Chondrocyte (in vitro differentiated cells): ENCODE results near the gene CD24. TPM values are rescaled to one million over a fixed set of nuclear protein-coding genes. Genes with fewer than 3 reads are reported as not detected.
"Not testable (repeated sequence)": the region's sequence is repeated elsewhere in the genome, so short reads cannot be mapped to it uniquely, and the experiment has no call there.

Experiments
- DNase-seq: peaks from one replicate; pipeline ENCODE4 v3.0.0; 2021; ENCODE audit warnings: mixed read lengths, low spot score
- H3K27ac Mint-ChIP-seq: one replicate; pipeline ENCODE4 v1.8.0; 2021; ENCODE audit warnings: mild to moderate bottlenecking, moderate library complexity, mixed read lengths; ENCODE audit not compliant: unreplicated experiment
- H3K27me3 Mint-ChIP-seq: 2 replicates; pipeline ENCODE4 v1.8.0; 2021; ENCODE audit warnings: low read depth, mixed read lengths
- H3K36me3 Mint-ChIP-seq: 2 replicates; pipeline ENCODE4 v1.8.0; 2021; ENCODE audit warnings: low read depth, mixed read lengths
- H3K4me1 Mint-ChIP-seq: 2 replicates; pipeline ENCODE4 v1.8.0; 2021; ENCODE audit warnings: low read depth, mild to moderate bottlenecking, mixed read lengths
- H3K4me3 Mint-ChIP-seq: one replicate; pipeline ENCODE4 v1.8.0; 2021; ENCODE audit warnings: mild to moderate bottlenecking, moderate library complexity, mixed read lengths; ENCODE audit not compliant: unreplicated experiment
- H3K9me3 Mint-ChIP-seq: 2 replicates; pipeline ENCODE4 v1.8.0; 2021; ENCODE audit warnings: low read depth, mixed read lengths
- total RNA-seq: library from RNA; stranded (reverse); gene quantifications from 3 replicates; pipeline ENCODE4 v1.2.1, GENCODE V29; 2021
- TF ChIP-seq, protein P1 (sequence below): fragments of 200-600 bp; sonication (generic); IDR thresholded peaks from 2 replicates; pipeline ENCODE4 v1.5.0; 2021; ENCODE audit warnings: antibody characterized with exemption, mild to moderate bottlenecking, moderate library complexity

CD24 gene
- total RNA-seq, 1 donor from 2014 or later: 2.8 TPM

DNA sequence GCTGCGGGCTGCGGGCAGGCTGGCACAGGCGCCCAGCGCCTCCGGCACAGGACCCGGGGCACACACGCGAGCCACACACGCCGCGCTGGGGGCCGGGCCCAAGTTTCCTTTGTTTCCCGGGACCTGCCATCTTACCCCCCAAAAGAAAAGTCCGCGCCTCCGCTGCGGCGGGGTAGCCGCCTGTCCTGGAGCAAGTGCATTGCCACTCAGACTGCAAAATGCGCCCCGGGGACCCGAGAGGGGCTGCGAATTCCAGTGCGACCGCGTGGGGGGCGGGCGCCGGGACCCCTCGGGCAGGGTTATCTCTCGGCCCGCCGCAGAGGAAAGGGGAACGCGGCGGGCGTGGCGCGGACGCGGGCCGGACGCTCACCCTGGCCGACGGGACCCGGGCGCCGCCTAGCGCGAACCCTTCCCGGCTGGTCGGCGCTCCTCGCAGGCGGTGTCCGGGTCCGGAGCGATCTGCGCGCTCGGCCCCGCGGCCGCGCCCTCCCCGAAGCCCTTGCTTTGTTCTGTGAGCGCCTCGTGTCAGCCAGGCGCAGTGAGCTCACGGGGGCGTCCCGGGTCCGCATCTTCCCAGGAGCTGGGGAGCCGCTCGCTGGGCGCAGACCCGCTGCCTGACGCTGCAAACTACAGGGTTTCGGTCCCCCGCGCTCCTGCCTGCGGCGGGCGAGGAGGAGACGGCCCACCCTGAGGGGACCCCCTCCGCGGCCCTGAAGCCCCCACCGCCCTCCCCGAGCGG, 639 bp upstream of the CD24 start:
- H3K4me3 Mint-ChIP-seq: peak overlapping the region; percentile 58
- no peaks in the 10 kb centered on the region for H3K9me3 Mint-ChIP-seq
- peaks cover 9% of the 10 kb centered on the region for H3K4me1 Mint-ChIP-seq
- H3K36me3 Mint-ChIP-seq: no peaks in the 10 kb centered on the region
- no peak overlapping the region for H3K27ac Mint-ChIP-seq
- H3K27me3 Mint-ChIP-seq: peaks cover 59% of the 10 kb centered on the region
- DNase-seq: no peak
- TF ChIP-seq, protein P1, sequence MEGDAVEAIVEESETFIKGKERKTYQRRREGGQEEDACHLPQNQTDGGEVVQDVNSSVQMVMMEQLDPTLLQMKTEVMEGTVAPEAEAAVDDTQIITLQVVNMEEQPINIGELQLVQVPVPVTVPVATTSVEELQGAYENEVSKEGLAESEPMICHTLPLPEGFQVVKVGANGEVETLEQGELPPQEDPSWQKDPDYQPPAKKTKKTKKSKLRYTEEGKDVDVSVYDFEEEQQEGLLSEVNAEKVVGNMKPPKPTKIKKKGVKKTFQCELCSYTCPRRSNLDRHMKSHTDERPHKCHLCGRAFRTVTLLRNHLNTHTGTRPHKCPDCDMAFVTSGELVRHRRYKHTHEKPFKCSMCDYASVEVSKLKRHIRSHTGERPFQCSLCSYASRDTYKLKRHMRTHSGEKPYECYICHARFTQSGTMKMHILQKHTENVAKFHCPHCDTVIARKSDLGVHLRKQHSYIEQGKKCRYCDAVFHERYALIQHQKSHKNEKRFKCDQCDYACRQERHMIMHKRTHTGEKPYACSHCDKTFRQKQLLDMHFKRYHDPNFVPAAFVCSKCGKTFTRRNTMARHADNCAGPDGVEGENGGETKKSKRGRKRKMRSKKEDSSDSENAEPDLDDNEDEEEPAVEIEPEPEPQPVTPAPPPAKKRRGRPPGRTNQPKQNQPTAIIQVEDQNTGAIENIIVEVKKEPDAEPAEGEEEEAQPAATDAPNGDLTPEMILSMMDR: peak; percentile 70

DNA sequence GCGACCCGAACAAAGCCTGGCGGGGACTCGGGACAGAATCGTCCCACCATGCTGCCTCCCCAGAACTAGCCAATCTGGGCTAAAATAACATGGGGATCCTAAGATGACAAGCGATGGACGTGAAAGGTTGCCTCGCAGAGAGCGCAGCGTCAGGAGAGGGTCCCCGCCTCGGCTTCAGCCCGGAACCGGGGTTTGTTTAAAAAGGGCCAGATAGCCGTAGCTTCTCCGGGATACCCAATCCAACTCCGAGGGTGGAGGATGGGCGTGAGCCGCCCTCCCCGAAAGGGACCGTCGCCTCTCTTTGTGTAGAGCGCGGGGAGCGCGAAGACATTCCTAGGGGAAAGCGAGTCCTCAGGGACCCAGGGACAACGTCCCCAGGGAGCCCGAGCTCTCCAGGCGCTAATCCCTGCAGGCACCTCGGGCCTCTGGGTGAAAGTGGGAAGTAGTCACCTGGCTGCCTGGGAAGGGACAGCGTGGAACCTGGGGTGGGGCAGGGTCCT, 643 bp downstream of the CD24 start:
- Mint-ChIP-seq H3K27me3 (peaks cover 59% of the 10 kb centered on the region), H3K4me1 (peaks cover 7% of the 10 kb centered on the region), H3K4me3 (peak overlapping the region; percentile 36), H3K9me3 (no peaks in the 10 kb centered on the region), H3K27ac (no peak overlapping the region), H3K36me3 (no peaks in the 10 kb centered on the region)
- TF ChIP-seq, protein P1: no peak
- DNase-seq: no peak

DNA sequence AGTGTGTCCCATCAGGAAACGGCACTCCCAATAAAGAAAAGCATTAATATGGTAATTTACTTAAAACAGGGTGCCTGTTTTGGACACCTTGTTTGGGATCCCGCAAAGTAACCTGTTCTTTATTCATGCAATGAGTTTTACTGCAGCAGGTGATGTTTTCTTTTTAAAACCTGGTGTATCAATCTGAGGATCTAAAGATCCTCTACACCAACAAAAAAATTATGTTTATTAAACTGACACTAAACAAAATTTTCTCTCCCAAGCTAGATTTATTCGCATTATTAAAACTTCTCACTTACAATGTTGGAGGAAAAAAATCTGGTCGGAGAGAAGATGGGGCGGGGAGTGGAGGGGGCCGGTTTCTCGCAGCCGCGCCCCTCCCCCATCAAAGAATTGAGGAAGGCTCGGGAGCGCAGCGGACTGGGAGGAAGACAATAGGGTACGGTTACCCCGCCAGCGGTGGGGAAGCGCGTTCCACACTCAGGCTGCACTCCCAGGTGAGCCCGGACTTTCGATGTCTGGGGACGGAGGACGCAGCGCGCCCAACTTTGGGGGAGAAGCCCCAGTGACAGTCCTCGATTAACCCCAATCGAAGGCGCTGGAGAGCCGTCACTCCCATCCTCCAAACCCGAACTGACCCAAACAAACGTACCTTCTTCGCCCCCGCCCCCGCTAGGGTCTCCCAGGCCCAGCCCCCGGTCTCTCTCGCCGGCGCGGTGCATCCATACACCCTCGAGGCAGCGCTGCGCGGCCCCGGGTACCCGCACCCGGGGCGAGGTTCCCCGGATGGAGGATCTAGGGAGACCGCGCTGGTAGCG, 1.3 kb downstream of the CD24 start:
- Mint-ChIP-seq H3K27ac (no peak overlapping the region), H3K4me3 (peak overlapping the region; percentile 36), H3K36me3 (no peaks in the 10 kb centered on the region), H3K9me3 (no peaks in the 10 kb centered on the region), H3K27me3 (peaks cover 60% of the 10 kb centered on the region), H3K4me1 (peaks cover 7% of the 10 kb centered on the region)
- TF ChIP-seq, protein P1: no peak
- no peak for DNase-seq

DNA sequence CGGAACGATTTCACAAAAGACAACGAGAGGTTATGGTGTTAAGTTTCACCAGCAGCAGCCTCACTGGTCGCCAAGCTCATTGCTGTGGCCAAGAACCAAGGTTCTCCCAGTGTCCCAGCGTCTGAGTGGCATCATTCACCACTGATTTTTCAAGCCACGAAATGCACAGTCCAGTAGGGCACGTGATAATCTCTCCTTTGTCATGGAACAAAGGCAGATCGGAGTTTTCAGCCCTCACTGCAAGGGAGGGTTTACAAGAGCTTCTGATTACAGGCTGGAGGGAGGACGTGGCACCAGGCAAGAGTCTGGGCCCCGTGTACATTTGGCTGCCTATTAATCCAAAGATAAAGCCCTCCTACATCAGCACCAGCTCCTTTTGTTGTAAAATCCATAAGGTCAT, 2.0 kb downstream of the CD24 start:
- Mint-ChIP-seq H3K36me3 (no peaks in the 10 kb centered on the region), H3K9me3 (no peaks in the 10 kb centered on the region), H3K4me3 (no peak overlapping the region), H3K4me1 (peaks cover 7% of the 10 kb centered on the region), H3K27ac (no peak overlapping the region), H3K27me3 (peaks cover 61% of the 10 kb centered on the region)
- TF ChIP-seq, protein P1: no peak
- DNase-seq: no peak

DNA sequence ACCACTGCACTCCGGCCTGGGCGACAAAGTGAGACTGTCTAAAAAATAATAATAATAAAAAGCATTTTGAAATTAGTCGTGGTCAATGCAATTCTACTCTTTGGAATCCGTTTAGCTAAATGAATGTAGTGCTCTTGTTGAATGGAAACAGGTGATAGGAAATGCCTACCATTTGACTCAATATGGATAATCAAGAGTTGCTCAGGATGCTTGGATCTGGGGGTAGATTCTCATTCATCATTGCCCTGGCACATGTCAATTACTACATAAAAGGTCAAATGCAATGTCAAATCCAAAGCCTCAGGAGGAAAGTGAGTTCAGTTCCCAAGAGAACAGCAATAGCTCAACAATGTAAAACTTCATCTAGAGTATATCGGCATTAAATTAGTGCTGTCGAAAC, 3.8 kb downstream of the CD24 start:
- not testable (repeated sequence) for H3K9me3 Mint-ChIP-seq, DNase-seq, H3K4me3 Mint-ChIP-seq, H3K27ac Mint-ChIP-seq, H3K36me3 Mint-ChIP-seq, H3K4me1 Mint-ChIP-seq
- peaks cover 48% of the 10 kb centered on the region for H3K27me3 Mint-ChIP-seq
